NCI-H510A treated with DMSO at 0.1 percent for 48 hours (cell line): ENCODE results near the gene ASTN2.
"Not testable (repeated sequence)": the region's sequence is repeated elsewhere in the genome, so short reads cannot be mapped to it uniquely, and the experiment has no call there.

Experiments
- DNase-seq: peaks from one replicate; lab custom pipeline; 2025; lab: John Stamatoyannopoulos, UW

ASTN2 gene

DNA sequence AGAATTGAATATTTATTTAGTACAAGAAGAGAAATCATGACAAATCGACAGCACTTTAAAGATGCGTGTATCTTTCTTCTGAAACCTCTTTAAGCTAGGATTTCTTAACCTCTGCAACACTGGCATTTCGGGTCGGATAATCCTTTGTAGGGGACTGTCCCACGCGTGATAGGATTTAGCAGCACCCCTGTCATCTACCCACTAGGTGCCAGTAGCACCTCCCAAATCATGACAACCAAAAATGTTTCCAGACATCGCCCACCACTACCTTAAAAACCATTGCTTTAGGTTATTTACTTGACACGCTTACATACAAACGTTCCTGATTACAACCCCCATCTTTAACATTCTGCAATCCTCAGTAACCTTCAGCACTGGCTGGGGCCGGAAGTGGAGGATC, 504.7 kb downstream of the ASTN2 start:
- no peak for DNase-seq

DNA sequence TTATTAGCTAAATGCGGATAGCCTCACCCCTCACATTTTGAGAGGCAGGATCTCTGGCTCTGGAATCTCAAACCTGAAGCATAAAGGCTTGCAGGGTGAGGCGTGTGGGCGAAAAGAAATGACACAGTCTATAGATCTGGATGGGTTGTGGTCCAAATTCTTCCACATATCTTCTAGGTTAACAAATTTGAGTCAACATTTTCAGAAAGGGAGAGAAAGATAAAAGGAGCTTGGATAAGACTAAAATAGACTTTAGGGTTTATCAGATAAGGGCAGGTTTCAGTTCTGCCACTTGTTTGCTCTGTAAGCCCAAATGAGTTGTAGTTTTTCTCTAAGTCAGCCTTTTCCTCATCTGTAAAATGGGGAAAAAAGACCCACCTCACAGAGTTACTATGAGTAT, 506.9 kb downstream of the ASTN2 start:
- no peak for DNase-seq

DNA sequence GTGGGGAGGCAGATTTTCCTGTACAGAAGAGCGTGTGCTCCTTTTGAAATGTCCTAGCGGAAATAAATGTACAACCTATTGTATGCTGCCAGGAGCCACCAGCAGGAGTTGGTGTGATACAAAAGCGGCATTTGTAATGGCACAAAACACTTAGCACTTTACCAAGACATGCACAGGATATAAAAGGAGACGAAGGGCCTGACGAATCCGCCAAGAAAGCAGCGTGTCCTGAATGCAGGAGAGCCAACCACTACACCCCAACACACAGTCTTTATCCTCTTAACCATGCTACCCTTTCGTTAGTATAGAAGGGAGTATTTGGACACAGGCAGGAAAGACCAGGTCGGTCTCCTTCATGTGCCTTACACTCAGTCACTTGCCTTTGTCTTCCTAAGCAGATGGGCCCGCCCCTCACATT, 509.7 kb downstream of the ASTN2 start:
- no peak for DNase-seq

DNA sequence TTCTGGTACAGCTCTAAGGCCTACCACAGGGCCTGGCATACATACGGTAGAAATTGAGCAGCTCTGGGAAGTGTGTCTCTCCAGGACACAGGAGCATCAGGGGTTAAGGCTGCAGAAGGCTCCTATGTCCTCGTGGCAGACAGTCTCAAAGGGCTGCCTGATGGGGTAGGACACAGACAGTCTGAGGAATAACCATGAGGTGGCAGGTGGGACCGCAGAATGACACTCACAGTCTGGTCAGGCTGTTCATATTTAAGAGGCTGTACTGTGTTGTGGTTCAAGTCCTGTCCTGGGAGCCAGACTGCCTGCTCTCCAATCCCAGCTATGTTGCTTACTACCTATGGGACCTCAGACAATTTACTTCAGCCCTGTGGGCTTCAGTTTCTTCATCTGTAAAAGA, 510.7 kb downstream of the ASTN2 start:
- DNase-seq = no peak

DNA sequence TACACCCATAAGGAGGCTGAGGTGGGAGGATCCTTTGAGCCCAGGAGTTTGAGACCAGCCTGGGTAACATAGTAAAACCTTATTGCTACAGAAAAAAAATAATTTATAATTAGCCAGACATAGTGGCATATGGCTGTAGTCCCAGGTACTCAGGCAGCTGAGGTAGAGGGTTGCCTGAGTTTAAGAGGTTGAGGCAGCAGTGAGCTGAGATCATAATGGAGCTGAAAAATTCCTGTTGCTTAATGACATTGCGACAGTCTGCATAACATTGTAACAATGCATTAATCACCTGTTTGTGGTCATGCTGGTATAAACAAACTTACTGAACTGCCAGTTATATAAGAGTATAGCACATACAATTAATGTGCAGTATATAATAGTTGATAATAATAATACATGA, 513.6 kb downstream of the ASTN2 start:
- no peak for DNase-seq

DNA sequence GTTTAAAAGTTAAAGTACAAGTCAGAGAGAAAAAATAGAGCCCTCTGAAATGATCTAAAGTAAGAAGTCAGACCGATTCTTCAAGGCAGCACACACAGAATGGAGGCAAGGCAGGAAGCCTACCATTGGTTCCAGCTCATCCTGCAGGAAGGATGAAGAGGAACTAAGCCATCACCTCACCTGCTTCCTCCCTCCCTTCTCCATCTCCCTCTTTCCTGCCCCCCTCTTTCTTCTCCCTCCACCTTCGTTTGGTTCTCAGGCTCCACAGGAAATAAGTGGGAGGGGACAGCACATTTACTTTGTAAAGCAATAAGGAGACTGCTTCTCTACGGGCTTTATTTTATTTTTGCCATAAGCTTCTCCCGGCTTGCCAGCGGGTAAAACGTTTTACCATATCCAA, 514.3 kb downstream of the ASTN2 start:
- no peak for DNase-seq

DNA sequence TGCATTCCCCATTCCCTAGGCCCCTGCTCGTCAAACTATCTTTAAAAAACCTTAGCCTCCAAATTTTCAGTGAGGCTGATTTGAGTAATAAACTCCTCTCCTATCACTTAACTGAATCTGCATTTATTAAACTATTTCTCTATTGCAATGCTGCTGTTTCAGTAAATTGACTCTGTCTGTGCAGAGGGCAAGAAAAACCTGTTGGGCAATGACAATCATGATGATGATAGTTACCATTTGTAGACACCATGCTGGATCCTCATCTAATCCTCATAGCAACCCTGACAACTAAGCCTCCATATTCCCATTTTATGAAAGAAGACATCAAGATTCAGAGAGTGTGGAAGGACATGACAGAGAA, 514.9 kb downstream of the ASTN2 start:
- DNase-seq = no peak

DNA sequence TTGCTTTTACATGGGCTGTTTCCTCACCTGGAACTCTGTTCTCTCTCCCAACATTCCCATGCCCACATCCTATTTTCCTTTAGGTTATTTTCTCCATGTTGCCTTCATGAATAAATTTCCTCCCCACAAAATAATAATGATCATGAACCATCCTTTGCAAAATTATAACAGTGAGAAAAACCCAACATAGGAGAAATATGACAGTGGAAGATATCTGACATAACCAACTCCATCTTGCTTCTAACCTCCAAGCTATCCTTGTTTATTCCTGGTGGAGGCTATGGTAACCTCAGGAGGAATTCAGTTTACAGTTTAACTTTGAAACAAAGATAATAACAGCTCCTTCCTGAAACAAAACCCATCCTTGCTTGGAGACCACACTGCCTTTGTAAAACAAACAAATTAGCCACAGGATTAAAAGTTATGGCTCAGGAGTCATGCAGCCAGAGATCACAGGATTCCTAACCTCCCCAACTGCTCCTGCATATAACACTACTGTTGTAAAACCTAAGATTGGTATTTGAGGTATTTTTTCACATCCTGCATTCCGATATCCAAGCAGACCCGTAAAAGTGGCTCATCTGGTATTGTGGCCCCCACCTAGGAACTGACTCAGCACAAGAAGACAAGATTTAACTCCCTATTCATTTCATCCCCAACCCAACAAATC, 515.4 kb downstream of the ASTN2 start:
- DNase-seq = no peak

DNA sequence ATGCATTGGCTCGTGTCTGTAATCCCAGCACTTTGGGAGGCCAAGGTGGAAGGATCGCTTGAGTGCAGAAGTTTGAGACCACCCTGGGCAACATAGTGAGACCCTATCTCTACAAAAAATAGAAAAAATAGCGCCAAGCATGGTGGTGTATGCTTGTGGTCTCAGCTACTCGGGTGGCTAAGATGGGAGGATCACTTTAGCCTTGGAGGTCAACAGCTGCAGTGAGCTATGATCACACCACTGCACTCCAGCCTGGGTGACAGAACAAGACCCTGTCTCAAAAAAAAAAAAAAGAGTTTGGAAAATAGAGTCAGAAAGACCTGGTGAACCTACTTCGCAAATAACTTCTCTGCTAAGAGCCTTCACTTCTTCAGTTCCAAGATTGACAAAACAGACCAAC, 516.7 kb downstream of the ASTN2 start:
- DNase-seq = not testable (repeated sequence)

DNA sequence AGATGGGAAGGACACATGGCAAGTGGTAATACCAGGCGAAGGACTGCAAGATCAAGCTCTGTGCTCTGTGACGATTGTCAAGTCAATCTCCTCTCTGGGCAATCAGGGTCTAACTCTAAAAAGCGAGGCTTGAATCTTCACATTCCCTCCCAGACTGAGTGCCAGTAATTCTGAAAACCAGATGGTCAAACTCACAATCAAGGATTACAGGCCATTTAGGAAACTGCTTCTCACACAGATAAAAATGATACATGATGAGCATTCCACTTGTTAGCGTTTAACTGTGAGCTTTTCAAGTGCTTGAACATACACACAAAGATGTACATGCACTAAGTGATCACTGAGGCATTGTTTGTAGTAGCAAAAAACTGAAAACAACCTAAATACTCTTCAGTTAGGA, 517.7 kb downstream of the ASTN2 start:
- no peak for DNase-seq

DNA sequence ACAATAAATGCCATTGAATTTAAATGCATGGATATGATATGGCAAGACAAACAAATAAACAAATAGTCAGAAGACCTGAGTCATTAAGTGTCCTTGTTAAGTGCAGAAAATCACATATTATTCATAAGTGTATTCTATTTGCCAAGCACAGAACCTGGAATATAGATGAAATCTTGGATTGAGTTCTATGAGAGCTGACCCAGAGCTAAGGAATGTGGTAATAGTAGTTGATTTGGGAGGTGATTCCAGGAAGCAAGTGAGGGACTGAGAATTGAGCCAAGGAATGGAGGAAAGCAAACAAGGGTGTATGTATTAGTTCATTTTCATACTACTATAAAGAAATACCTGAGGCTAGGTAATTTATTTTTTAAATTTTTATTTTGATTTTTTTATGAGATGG, 518.9 kb downstream of the ASTN2 start:
- no peak for DNase-seq

DNA sequence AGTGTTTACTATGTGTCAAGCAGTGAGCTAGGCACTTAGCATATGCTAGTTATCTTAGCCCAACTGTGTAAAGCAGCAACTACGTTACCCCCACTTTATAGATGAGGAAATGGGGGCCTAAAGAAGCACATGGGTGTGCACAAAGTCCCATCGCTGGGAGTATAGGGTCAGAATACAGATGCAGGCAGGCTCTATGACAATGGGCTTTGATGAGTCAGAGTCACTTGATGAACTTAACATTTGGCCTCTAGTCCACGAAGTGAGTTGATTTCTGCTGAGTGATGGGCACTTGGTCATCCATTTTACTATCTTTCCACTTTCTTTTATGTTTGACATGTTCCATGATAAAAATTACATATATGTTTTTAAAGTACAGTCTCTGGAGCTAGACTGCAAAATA, 523.4 kb downstream of the ASTN2 start:
- no peak for DNase-seq

DNA sequence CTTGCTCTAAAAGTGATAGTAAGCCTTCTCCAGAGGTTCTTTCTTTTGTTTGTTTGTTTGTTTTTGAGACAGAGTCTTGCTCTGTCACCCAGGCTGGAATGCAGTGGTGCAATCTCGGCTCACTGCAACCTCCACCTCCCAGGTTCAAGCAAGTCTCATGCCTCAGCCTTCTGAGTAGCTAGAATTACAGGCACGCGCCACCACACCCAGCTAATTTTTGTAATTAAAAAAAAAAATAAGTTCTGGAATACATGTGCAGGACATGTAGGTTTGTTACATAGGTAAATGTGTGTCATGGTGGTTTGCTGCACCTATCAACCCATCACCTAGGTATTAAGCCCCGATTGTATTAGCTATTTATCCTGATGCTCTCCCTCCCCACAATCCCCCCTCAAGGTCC, 526.4 kb downstream of the ASTN2 start:
- DNase-seq = not testable (repeated sequence)

DNA sequence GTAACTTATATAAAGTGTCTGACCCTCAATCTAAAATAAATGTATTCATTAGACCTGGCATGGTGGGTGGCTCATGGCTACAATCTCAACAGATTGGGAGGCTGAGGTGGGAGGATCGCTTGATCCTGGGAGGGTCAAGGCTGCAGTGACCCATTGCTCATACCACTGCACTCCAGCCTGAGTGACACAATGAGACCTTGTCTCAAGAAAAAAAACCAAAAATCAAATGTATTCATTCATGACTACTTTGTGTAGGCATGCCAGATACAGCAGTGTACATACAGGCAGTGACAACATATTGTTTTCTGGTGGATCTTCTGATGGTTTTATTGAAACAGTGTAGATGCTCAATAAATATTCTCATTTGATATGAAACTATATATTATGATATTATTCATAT, 526.8 kb downstream of the ASTN2 start:
- no peak for DNase-seq

DNA sequence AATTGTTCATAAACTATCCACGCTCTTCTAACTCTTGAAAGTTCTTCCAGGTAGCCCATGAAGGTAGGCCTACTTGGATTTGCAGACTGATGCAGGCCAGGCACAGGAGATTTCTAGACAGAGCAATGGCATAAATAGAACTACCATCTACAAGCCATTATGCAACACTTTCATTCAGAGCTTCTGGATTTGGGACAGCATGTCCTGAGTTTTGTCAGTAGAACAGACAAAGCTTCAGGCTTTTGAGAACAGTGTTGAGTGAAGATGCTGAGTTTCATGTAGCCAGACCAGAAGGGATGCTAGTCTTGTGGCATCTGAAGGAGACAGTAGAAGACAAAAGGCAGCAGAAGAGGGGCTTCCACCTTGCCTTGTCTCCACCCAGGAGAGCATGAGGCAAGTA, 531.2 kb downstream of the ASTN2 start:
- DNase-seq = no peak

DNA sequence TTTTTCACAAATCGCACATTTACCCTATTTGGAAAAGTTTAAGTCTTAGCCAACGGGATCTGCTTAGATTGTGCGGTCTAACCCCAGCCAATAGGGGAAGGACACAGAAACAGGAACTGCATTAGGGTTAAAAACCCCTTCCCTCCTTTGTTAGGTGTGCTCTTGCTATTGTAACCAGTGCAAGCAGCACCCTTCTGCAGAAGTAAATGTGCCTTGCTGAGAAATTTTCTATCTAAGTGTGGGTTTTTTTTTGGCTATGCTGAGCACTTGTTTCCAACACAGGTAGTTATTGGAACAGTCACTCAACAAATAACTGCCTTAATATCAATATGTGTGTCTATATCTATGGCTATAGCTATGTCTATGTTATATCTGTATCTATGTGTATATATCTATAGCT, 537.8 kb downstream of the ASTN2 start:
- DNase-seq = no peak

DNA sequence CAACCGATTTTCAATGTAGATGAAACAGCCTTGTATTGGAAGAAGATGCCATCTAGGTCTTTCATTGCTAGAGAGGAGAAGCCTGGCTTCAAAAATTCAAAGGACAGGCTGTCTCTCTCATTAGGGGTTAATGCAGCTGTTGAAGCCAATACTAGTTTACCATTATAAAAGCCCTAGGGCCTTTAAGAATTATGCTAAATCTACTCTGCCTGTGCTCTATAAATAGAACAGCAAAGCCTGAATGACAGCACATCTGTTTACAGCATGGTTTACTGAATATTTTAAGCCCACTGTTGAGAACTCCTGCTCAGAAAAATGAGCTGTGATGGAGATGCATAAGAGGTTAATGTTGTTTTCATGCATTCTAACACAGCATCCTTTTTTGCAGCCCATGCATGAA, 539.3 kb downstream of the ASTN2 start:
- no peak for DNase-seq

DNA sequence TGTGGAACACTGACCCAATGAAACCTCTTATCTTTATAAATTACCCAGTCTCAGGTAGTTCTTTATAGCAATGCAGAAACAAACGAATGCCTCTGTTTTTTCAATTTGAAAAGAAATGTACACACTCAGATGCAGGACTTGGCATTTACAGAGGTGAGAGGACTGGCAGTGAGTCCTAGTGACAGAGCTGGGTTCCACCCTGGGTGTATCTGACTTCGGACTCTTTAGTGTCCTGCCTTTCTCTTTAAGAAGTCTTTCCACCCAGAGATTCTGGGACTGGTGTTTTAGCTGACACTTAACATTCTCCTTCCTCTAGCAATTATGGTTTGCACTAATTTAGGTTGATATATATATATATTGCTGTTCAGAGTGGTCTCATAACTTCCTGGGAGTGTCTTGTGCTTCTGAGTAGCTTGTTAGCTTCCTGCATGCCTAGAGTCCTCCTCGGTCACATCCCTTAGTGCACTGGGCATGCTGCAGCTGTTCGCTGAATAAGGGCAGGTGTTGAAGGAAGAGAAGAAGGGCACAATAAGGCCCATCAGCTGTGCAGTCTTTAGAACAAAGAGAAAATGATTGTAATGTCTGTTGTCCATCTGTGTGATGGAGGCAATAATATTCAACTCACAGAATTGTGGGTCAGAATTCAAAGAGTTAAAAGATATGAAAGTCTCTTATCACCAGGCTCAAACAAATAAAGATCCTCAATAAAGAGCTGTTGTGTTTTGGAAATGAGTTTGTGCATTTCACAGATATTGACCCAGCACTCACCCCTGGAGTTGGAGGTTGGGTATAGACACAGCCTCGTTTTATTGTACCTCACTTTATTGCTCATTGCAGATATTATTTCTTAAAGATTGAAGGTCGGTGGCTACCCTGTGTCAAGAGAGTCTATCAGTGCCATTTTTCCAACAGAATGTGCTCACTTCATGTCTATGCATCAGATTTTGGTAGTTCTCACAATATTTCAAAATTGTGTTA, 540.6 kb downstream of the ASTN2 start:
- no peak for DNase-seq

DNA sequence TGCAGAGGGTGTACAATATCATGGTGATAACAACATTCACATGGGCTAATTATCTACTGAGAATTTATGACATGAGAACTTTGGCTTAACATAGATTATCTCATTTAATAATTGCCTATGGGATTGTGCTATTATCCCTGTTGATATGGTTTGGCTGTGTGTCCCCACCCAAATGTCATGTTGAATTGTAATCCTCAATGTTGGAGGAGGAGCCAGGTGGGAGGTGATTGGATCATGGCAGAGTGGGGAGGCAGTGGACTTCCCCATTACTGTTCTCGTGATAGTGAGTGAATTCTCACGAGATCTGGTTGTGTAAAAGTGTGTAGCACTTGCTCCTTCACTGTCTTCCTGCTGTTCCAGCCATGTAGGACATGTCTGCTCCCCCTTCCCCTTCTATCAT, 541.4 kb downstream of the ASTN2 start:
- DNase-seq = no peak

DNA sequence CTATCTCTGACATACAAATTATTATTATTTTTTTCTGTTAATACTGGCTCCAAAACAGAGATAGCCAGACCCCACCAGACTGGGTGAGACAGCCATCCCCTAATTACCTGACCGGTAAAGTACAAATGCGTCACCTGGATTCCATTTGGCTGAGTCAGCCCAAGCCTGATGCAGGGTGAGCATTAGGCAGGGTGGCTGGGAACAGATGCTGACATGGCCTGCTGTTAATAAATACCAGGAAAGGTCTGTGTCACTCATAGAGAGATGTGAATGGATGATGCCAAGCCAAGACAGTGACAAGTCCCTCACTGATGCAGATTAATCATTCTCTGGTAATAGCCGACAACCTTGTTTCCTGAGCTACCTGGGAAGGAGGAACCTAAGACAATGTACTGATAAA, 544.3 kb downstream of the ASTN2 start:
- no peak for DNase-seq

DNA sequence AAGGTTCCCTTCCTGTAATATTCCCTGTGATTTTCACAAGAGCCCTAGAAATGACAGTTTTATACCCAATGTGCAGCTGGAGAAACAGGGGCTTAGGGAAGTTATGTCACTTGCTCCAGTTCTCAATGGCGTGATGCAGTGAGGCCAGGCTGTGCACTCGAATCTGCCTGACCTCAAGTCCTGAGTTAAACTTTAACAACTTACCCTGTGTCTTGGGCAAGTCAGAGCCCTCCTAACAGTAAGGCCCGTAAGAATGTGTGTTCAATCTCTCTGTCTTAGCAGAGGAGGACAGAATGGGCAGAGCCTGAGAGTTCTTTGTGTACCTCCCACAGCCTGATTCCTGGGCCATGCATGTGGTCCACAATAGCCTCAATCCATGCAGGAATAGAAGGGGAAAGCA, 546.7 kb downstream of the ASTN2 start:
- no peak for DNase-seq

DNA sequence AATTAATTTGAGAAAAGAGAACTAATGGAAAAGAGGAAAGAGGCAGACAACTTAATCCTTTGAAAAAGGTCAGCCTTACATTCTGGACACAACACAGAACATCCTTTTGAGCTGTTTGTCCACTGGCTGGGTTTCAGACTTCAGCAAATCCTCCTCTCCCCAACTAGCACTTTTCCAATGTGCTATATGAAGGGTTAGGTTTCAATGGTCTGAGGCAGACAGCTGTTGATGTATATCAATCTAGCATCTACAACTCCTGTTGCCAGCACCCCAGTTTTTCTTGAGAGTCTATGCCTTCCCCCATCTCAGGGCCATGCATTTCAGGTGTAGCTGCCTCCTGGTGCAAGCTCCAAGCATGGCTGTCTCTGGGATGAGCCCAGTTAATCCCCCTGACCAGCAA, 553.5 kb downstream of the ASTN2 start:
- DNase-seq = no peak

DNA sequence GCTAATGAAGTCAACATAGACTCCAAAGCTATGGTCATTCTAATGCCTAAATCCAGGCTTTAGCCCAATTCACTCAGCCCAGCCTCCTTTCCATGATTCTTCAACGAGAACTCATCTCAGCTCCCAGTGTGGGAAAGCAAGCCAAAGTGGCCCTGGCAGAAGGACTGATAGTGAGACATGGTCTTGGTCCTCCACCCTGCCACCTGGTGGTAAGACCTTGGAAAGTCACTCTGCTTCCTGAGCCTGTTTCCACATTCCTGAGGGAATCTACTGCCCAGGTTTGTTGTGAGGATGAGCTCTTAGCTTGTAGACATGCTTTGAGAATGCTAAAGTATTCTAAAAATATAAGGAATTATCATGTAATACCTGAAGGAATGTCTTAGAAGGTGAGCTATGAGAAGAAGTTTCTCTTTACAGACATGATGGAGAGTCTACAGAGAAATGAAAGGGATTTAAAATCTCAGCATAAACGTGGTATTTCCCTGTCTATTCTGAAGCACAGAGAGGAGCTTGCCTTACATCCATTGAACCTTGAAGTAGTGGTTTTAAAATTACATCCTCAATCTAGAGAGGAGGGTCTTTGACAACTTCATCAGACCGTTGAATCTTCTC, 554.2 kb downstream of the ASTN2 start:
- DNase-seq = peak; percentile 59
